Measurements from ENCODE around the gene FZD7.

Gene FZD7

GRCh38 chr2:202009581-202009980, 24.1 kb upstream of the FZD7 start:
- no peak overlapping the region for H3K4me3 ChIP-seq (ENCODE audit: low read depth, low read length)
- DNase-seq (ENCODE audit: low read depth): no peak
- TF ChIP-seq, protein P1, sequence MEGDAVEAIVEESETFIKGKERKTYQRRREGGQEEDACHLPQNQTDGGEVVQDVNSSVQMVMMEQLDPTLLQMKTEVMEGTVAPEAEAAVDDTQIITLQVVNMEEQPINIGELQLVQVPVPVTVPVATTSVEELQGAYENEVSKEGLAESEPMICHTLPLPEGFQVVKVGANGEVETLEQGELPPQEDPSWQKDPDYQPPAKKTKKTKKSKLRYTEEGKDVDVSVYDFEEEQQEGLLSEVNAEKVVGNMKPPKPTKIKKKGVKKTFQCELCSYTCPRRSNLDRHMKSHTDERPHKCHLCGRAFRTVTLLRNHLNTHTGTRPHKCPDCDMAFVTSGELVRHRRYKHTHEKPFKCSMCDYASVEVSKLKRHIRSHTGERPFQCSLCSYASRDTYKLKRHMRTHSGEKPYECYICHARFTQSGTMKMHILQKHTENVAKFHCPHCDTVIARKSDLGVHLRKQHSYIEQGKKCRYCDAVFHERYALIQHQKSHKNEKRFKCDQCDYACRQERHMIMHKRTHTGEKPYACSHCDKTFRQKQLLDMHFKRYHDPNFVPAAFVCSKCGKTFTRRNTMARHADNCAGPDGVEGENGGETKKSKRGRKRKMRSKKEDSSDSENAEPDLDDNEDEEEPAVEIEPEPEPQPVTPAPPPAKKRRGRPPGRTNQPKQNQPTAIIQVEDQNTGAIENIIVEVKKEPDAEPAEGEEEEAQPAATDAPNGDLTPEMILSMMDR (IDR thresholded peaks at IDR 0.05; ENCODE audit: insufficient read depth, low read depth, low read length, missing control alignments): no peak

DNA sequence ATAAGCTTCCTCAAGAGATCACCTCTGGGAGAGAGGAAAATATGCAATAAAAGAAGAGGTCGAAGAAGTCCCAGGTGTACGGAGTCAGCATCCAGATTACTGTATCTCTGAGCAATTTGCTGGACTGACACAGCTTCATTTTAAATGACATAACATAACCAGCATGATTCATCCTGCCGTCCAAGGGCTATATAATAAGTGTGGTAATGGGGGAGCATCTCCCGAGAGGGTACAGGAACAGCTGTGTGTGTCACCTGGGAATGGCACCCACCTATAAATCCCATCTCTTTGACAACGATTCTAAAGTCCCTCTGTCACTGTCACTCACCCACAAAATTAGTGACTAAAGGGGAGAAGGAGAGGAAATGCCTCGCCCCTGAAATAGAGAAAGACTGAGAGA, 19.3 kb upstream of the FZD7 start:
- no peak for DNase-seq (ENCODE audit: low read depth)
- H3K4me3 ChIP-seq (ENCODE audit: low read depth, low read length): no peak overlapping the region
- TF ChIP-seq, protein P1 (IDR thresholded peaks at IDR 0.05; ENCODE audit: insufficient read depth, low read depth, low read length, missing control alignments): no peak

DNA sequence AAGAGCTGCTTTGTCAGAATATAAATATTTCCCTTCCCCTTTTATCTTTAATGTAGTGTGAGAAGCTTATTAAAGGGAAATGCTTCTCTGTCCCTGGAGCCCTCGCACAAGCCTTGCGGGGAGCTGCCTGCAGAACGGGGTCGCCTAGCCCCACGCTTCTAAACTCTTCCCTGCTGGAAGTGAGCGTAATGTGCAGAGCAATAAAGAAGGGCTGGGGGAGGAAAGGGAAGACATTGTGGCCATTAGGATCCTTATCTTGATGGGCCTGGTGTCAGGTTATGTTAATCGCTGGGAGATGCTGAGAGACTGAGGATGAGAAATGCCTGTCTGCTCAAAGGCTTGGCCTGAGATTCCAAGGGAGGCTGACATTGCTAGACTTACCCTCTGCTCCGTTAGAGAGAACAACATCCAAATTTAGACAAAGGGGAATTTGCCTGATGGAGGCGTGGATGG, 18.9 kb upstream of the FZD7 start:
- no peak overlapping the region for H3K4me3 ChIP-seq (ENCODE audit: low read depth, low read length)
- DNase-seq (ENCODE audit: low read depth): no peak
- TF ChIP-seq, protein P1 (IDR thresholded peaks at IDR 0.05; ENCODE audit: insufficient read depth, low read depth, low read length, missing control alignments): no peak

DNA sequence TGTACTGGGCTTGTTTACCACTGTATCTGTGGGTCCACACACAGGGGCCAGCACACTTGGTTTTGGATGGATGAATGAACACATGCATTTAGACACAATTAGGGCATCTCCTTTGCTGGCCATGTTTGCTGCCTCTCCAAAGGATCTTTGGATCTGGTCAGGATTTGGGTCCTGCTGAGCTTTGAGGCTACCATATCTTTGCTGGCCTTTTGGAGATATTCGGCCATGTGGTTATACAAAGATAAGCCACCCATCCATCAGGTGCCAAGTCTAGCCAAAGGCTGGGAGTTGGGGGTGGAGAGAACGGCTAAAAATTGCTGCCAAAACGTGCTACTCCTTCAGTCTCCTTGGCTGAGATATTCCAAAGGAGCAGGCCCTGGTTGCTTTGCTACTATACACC, 18.2 kb upstream of the FZD7 start:
- H3K4me3 ChIP-seq (ENCODE audit: low read depth, low read length): no peak overlapping the region
- no peak for DNase-seq (ENCODE audit: low read depth)
- TF ChIP-seq, protein P1 (IDR thresholded peaks at IDR 0.05; ENCODE audit: insufficient read depth, low read depth, low read length, missing control alignments): no peak

DNA sequence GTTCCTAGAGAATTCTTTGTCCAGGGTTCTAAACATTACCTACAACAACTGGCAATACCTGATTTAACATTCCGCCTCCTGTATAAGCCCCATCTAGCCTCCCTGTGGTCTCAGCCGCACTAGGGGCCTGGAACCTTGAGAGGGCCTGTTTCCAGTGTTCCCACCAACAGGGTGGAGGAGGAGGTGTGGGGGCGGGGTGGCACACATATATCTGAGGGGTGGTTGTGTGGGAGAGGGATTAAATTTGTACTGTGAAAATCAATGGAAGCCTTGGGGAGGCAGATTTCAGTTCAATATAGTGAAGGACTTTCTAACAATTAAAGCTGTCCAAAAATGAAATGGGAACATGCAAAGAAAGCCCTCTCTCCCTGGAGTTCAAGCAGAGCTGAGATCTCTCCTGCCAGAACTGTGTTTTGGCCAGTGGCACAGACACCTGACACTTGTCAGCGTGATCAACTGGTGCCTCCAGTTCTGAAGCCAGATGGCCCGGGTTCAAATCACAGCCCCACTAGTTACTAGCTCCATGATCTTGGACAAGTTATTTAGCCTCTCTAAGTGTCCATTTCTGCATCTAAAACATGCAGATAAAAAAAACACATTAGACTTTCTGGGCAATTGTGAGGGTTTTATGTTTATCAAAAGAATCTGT, 17.0 kb upstream of the FZD7 start:
- no peak for DNase-seq (ENCODE audit: low read depth)
- TF ChIP-seq, protein P1 (IDR thresholded peaks at IDR 0.05; ENCODE audit: insufficient read depth, low read depth, low read length, missing control alignments): no peak
- H3K4me3 ChIP-seq (ENCODE audit: low read depth, low read length): no peak overlapping the region

- TF ChIP-seq, protein P1 (IDR thresholded peaks at IDR 0.05; ENCODE audit: insufficient read depth, low read depth, low read length, missing control alignments): no peak
- no peak for DNase-seq (ENCODE audit: low read depth)
- H3K4me3 ChIP-seq (ENCODE audit: low read depth, low read length): no peak overlapping the region
These were observed 15.7 kb upstream of the FZD7 start for GRCh38 chr2:202017940-202018339.

GRCh38 chr2:202018950-202019349, 14.7 kb upstream of the FZD7 start:
- H3K4me3 ChIP-seq (ENCODE audit: low read depth, low read length): no peak overlapping the region

More at GRCh38 chr2:202018950-202019349, 14.7 kb upstream of the FZD7 start:
- TF ChIP-seq, protein P1 (IDR thresholded peaks at IDR 0.05; ENCODE audit: insufficient read depth, low read depth, low read length, missing control alignments): no peak
- no peak for DNase-seq (ENCODE audit: low read depth)
